Endometrium (tissue), 2 donors: ENCODE data around the gene PADI1.
"Not testable (repeated sequence)": the region's sequence is repeated elsewhere in the genome, so short reads cannot be mapped to it uniquely, and the experiment has no call there.

Experiments used
- FAIRE-seq: peaks from 2 replicates; lab custom pipeline; 2012; peaks lifted over from hg19 to GRCh38; lab: Jason Lieb, UNC
- donor health status: control.
- donor health status: control.

Gene PADI1

GRCh38 chr1:17218939-17219338, 14.0 kb downstream of the PADI1 start:
- FAIRE-seq: no peak

GRCh38 chr1:17220287-17220686, 15.4 kb downstream of the PADI1 start:
- no peak for FAIRE-seq

GRCh38 chr1:17222557-17222956, 17.6 kb downstream of the PADI1 start:
- no peak for FAIRE-seq

GRCh38 chr1:17224434-17224833, 19.5 kb downstream of the PADI1 start:
- FAIRE-seq: no peak

- FAIRE-seq: no peak
Measured at GRCh38 chr1:17225140-17225539, 20.2 kb downstream of the PADI1 start.

GRCh38 chr1:17227358-17227915, 22.5 kb downstream of the PADI1 start:
- FAIRE-seq: no peak

- FAIRE-seq: no peak
Measured at GRCh38 chr1:17228619-17229018, 23.7 kb downstream of the PADI1 start.

- no peak for FAIRE-seq
Measured at GRCh38 chr1:17229379-17229778, 24.5 kb downstream of the PADI1 start.

- no peak for FAIRE-seq
Measured at GRCh38 chr1:17230106-17230505, 25.2 kb downstream of the PADI1 start.

- no peak for FAIRE-seq
Measured at GRCh38 chr1:17230671-17231310, 25.9 kb downstream of the PADI1 start.

- FAIRE-seq: no peak
Measured at GRCh38 chr1:17232759-17233661, 28.1 kb downstream of the PADI1 start.

- no peak for FAIRE-seq
Measured at GRCh38 chr1:17233675-17234320, 28.9 kb downstream of the PADI1 start.

- no peak for FAIRE-seq
Measured at GRCh38 chr1:17234405-17234804, 29.5 kb downstream of the PADI1 start.

- no peak for FAIRE-seq
Measured at GRCh38 chr1:17235135-17235885, 30.4 kb downstream of the PADI1 start.

- no peak for FAIRE-seq
Measured at GRCh38 chr1:17236779-17237560, 32.0 kb downstream of the PADI1 start.

- no peak for FAIRE-seq
Measured at GRCh38 chr1:17237561-17237903, 32.6 kb downstream of the PADI1 start.

- FAIRE-seq: no peak
Measured at GRCh38 chr1:17239420-17239819, 34.5 kb downstream of the PADI1 start.

- FAIRE-seq: not testable (repeated sequence)
Measured at GRCh38 chr1:17241011-17241779, 36.3 kb downstream of the PADI1 start.

GRCh38 chr1:17241780-17242074, 36.8 kb downstream of the PADI1 start:
- FAIRE-seq: not testable (repeated sequence)

- no peak for FAIRE-seq
Measured at GRCh38 chr1:17243274-17243673, 38.3 kb downstream of the PADI1 start.
